Nephron (organoid): ENCODE results near the gene FUT8.
"Not testable (repeated sequence)": the region's sequence is repeated elsewhere in the genome, so short reads cannot be mapped to it uniquely, and the experiment has no call there.

Source experiments
- H3K27ac Mint-ChIP-seq, 3 experiments: 2 replicates each; pipeline ENCODE4 v1.8.0; 2020; ENCODE audit warnings: mixed read lengths in 3 of 3, mild to moderate bottlenecking in 2 of 3, moderate library complexity in 1 of 3
- H3K27me3 Mint-ChIP-seq: 2 replicates; pipeline ENCODE4 v1.8.0; 2021; ENCODE audit warnings: low read depth, mild to moderate bottlenecking, moderate library complexity, mixed read lengths
- H3K36me3 Mint-ChIP-seq: 2 replicates; pipeline ENCODE4 v1.8.0; 2020; ENCODE audit warnings: low read depth, mixed read lengths
- H3K4me1 Mint-ChIP-seq: 2 replicates; pipeline ENCODE4 v1.8.0; 2020; ENCODE audit warnings: mixed read lengths
- H3K4me3 Mint-ChIP-seq, 3 experiments: 2 replicates each; pipeline ENCODE4 v1.8.0; 2020; ENCODE audit warnings: mild to moderate bottlenecking in 3 of 3, mixed read lengths in 3 of 3, moderate library complexity in 2 of 3
- H3K9me3 Mint-ChIP-seq: 2 replicates; pipeline ENCODE4 v1.8.0; 2020; ENCODE audit warnings: mixed read lengths
- CTCF ChIP-seq, 3 experiments: fragments of 200-600 bp; sonication (generic); IDR thresholded peaks; one replicate each; pipeline ENCODE4 v1.5.0; 2021; ENCODE audit warnings: antibody characterized with exemption in 3 of 3; ENCODE audit not compliant: unreplicated experiment in 3 of 3

The FUT8 gene

GRCh38 chr14:65465584-65465983, 53.1 kb downstream of the FUT8 start:
- Mint-ChIP-seq H3K4me3 (no peak overlapping the region), H3K36me3 (peaks cover 2% of the 10 kb centered on the region), H3K9me3 (no peaks in the 10 kb centered on the region), H3K4me1 (peaks cover 5% of the 10 kb centered on the region), H3K27ac (no peak overlapping the region), H3K27me3 (no peaks in the 10 kb centered on the region)
- no peak for TF ChIP-seq CTCF (IDR thresholded peaks at IDR 0.05; ENCODE audit: unreplicated experiment in 3 of 3)

- not testable (repeated sequence) for H3K4me1 Mint-ChIP-seq
Measured at GRCh38 chr14:65467926-65468325, 55.4 kb downstream of the FUT8 start.

GRCh38 chr14:65469903-65470302, 57.4 kb downstream of the FUT8 start:
- Mint-ChIP-seq H3K36me3 (no peaks in the 10 kb centered on the region), H3K27me3 (no peaks in the 10 kb centered on the region), H3K4me1 (no peaks in the 10 kb centered on the region), H3K27ac (no peak overlapping the region), H3K4me3 (no peak overlapping the region), H3K9me3 (no peaks in the 10 kb centered on the region)
- no peak for TF ChIP-seq CTCF (IDR thresholded peaks at IDR 0.05; ENCODE audit: unreplicated experiment in 3 of 3)

More at GRCh38 chr14:65467926-65468325, 55.4 kb downstream of the FUT8 start:
- not testable (repeated sequence) for H3K36me3 Mint-ChIP-seq, H3K27me3 Mint-ChIP-seq, H3K4me3 Mint-ChIP-seq, H3K27ac Mint-ChIP-seq, H3K9me3 Mint-ChIP-seq

GRCh38 chr14:65470404-65470880, 57.9 kb downstream of the FUT8 start:
- TF ChIP-seq CTCF (IDR thresholded peaks at IDR 0.05; ENCODE audit: unreplicated experiment in 3 of 3) = no peak
- H3K9me3 Mint-ChIP-seq = no peaks in the 10 kb centered on the region
- H3K27ac Mint-ChIP-seq = no peak overlapping the region

GRCh38 chr14:65471038-65471878, 58.7 kb downstream of the FUT8 start:
- Mint-ChIP-seq H3K4me1 (no peaks in the 10 kb centered on the region), H3K9me3 (no peaks in the 10 kb centered on the region)

More at GRCh38 chr14:65470404-65470880, 57.9 kb downstream of the FUT8 start:
- Mint-ChIP-seq H3K36me3 (no peaks in the 10 kb centered on the region), H3K4me3 (no peak overlapping the region), H3K4me1 (no peaks in the 10 kb centered on the region), H3K27me3 (no peaks in the 10 kb centered on the region)

GRCh38 chr14:65472189-65472588, 59.7 kb downstream of the FUT8 start:
- no peak for TF ChIP-seq CTCF (IDR thresholded peaks at IDR 0.05; ENCODE audit: unreplicated experiment in 3 of 3)
- H3K9me3 Mint-ChIP-seq = no peaks in the 10 kb centered on the region
- no peaks in the 10 kb centered on the region for H3K36me3 Mint-ChIP-seq
- H3K4me1 Mint-ChIP-seq = no peaks in the 10 kb centered on the region
- H3K4me3 Mint-ChIP-seq = no peak overlapping the region
- no peaks in the 10 kb centered on the region for H3K27me3 Mint-ChIP-seq
- H3K27ac Mint-ChIP-seq = no peak overlapping the region

More at GRCh38 chr14:65471038-65471878, 58.7 kb downstream of the FUT8 start:
- H3K27me3 Mint-ChIP-seq = no peaks in the 10 kb centered on the region
- no peaks in the 10 kb centered on the region for H3K36me3 Mint-ChIP-seq
- H3K27ac Mint-ChIP-seq = no peak overlapping the region
- no peak overlapping the region for H3K4me3 Mint-ChIP-seq
- TF ChIP-seq CTCF (IDR thresholded peaks at IDR 0.05; ENCODE audit: unreplicated experiment in 3 of 3) = no peak
